Measurements from ENCODE around the gene FBXO9. TPM values are rescaled to one million over a fixed set of nuclear protein-coding genes. Genes with fewer than 3 reads are reported as not detected.

Gene FBXO9
- polyA plus RNA-seq, 2 of the 4 experiments (the other 2 are of a cell fraction) = 32.1 to 67.6 TPM

DNA sequence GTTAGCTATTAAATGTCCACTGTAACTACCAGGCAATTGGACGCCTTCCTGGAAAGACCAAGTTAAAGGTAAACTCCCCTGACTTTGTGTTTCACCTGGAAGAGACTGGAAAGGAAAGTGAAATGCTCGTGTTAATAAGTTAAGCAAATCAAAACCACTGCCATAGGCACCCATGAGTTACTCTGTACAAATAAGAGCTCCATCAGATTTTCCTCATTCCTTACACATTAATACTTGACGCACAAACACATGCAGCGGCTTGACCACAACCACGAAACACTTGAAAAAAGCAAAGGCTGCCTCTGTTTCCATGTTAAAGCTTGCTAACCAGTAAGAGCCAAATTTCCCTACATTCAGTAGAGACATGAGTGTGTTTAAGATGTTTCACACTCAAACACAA, 63.6 kb downstream of the FBXO9 start:
- no peak for ATAC-seq
- Histone ChIP-seq H3K4me2 (no peak overlapping the region), H3K4me3 (no peak overlapping the region), H3K4me1 (no peaks in the 10 kb centered on the region), H3K27ac (no peak overlapping the region), H3K9me3 (no peaks in the 10 kb centered on the region)
- TF ChIP-seq CHD4 (IDR thresholded peaks at IDR 0.05; ENCODE audit: borderline replicate concordance) (no peak), CHD2 (IDR thresholded peaks at IDR 0.05; ENCODE audit: low read length, partially characterized antibody) (no peak), POLR2AphosphoS2 (conservative IDR thresholded peaks at IDR 0.05; ENCODE audit: low read length) (no peak), HOXA7 (CRISPR knock-in tag; IDR thresholded peaks at IDR 0.05) (no peak), HEYL (CRISPR knock-in tag; IDR thresholded peaks at IDR 0.05) (no peak), HOXB5 (CRISPR knock-in tag; IDR thresholded peaks at IDR 0.05) (no peak), CBX2 (IDR thresholded peaks at IDR 0.05; ENCODE audit: borderline replicate concordance, low read depth) (no peak)
- TF ChIP-seq, protein P1, sequence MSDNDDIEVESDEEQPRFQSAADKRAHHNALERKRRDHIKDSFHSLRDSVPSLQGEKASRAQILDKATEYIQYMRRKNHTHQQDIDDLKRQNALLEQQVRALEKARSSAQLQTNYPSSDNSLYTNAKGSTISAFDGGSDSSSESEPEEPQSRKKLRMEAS (IDR thresholded peaks at IDR 0.05) = no peak
- TF ChIP-seq, protein P2, sequence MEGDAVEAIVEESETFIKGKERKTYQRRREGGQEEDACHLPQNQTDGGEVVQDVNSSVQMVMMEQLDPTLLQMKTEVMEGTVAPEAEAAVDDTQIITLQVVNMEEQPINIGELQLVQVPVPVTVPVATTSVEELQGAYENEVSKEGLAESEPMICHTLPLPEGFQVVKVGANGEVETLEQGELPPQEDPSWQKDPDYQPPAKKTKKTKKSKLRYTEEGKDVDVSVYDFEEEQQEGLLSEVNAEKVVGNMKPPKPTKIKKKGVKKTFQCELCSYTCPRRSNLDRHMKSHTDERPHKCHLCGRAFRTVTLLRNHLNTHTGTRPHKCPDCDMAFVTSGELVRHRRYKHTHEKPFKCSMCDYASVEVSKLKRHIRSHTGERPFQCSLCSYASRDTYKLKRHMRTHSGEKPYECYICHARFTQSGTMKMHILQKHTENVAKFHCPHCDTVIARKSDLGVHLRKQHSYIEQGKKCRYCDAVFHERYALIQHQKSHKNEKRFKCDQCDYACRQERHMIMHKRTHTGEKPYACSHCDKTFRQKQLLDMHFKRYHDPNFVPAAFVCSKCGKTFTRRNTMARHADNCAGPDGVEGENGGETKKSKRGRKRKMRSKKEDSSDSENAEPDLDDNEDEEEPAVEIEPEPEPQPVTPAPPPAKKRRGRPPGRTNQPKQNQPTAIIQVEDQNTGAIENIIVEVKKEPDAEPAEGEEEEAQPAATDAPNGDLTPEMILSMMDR (IDR thresholded peaks at IDR 0.05) = no peak
- CTCF ChIA-PET = interaction anchor here (0.9 kb wide), 1 partner anchor 43 kb away, joined by 3 read pairs; no protein-coding TSS in a partner anchor
- FAIRE-seq = no peak
- WGBS (ENCODE audit: missing lambda C conversion rate) = 65% methylated on average over 5 of the region's 5 CpGs
- POLR2A ChIA-PET = no interaction called here
- no peak for DNase-seq (ENCODE audit: low read depth in 1 of 2, low spot score in 1 of 2)

DNA sequence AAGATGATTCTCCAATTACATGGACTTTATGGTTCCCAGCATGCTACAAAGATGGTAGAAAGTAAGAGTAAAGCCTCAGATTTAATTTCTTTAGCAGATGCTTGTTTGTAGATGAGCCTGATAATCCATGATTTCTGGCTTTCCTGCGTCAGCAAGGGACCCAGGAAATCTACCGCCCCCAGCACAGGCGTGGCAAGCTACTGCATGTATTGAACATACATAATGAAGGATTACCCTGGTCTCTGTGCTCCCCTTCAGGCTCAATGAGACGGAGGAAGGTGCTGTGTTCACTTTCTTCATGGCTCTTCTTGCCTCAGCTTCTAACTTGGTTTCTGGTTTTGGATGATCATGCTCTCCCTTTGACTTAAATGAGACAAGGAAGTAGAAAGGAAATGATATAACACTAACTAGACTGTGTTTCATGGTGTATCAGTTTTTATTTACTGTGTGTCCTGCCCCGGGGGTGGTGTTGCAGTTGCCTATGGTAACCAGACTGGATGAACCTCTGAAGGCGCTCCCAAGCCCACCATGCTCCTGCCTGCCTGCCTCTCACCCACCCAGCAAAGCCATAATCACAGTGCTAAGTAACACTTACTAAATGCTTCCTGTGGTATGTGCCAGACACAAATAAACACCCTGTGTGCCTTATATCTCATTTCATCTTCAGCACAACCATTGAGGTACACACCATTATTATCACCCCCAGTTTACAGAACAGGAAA, 65.5 kb downstream of the FBXO9 start:
- FAIRE-seq = no peak
- WGBS (ENCODE audit: missing lambda C conversion rate) = 57% methylated on average over 6 of the region's 6 CpGs
- TF ChIP-seq TFCP2L1 (CRISPR knock-in tag; IDR thresholded peaks at IDR 0.05) = no peak
- no peak for TF ChIP-seq HOXB13 (CRISPR knock-in tag; IDR thresholded peaks at IDR 0.05; ENCODE audit: low read depth)
- no peak for TF ChIP-seq CHD4 (IDR thresholded peaks at IDR 0.05; ENCODE audit: borderline replicate concordance)
- TF ChIP-seq, protein P3, sequence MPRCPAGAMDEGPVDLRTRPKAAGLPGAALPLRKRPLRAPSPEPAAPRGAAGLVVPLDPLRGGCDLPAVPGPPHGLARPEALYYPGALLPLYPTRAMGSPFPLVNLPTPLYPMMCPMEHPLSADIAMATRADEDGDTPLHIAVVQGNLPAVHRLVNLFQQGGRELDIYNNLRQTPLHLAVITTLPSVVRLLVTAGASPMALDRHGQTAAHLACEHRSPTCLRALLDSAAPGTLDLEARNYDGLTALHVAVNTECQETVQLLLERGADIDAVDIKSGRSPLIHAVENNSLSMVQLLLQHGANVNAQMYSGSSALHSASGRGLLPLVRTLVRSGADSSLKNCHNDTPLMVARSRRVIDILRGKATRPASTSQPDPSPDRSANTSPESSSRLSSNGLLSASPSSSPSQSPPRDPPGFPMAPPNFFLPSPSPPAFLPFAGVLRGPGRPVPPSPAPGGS (IDR thresholded peaks at IDR 0.05) = no peak
- TF ChIP-seq TP53 (CRISPR knock-in tag; IDR thresholded peaks at IDR 0.05) = no peak
- TF ChIP-seq, protein P4, sequence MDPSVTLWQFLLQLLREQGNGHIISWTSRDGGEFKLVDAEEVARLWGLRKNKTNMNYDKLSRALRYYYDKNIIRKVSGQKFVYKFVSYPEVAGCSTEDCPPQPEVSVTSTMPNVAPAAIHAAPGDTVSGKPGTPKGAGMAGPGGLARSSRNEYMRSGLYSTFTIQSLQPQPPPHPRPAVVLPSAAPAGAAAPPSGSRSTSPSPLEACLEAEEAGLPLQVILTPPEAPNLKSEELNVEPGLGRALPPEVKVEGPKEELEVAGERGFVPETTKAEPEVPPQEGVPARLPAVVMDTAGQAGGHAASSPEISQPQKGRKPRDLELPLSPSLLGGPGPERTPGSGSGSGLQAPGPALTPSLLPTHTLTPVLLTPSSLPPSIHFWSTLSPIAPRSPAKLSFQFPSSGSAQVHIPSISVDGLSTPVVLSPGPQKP (IDR thresholded peaks at IDR 0.05; ENCODE audit: low read depth, low read length) = no peak
- no peak for TF ChIP-seq MYC (IDR thresholded peaks at IDR 0.05; ENCODE audit: borderline replicate concordance, low read length)
- no peak for TF ChIP-seq ZNF302 (CRISPR knock-in tag; IDR thresholded peaks at IDR 0.05)

DNA sequence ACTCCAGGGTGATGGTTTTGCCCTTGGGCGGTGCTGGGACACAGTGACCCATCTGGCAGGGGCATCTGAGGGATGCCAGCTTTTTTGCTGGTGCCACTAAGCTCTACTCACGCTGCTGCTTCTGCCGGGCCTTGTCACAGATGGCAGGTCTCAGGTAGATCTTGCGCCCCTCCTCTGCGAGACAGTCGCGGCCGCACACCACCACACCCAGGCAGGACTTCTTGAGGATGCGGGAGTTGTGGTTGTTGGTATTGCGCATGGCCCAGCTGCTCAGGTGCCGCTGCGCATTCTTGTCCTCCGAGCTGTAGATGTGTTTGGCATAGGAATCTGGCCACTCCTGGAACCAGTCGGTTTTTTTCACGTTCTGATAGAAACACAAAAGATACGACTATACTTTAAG, 68.8 kb downstream of the FBXO9 start:
- DNase-seq (ENCODE audit: low read depth in 1 of 2, low spot score in 1 of 2) (no peak), ATAC-seq (no peak), FAIRE-seq (no peak)
- ChIA-PET POLR2A (no interaction called here), CTCF (no interaction called here)
- no peak overlapping the region for H3K4me3 ChIP-seq
- H3K27ac ChIP-seq = no peak overlapping the region
- TF ChIP-seq CHD4 (IDR thresholded peaks at IDR 0.05; ENCODE audit: borderline replicate concordance) = no peak
- TF ChIP-seq HOXB13 (CRISPR knock-in tag; IDR thresholded peaks at IDR 0.05; ENCODE audit: low read depth) = no peak
- TF ChIP-seq, protein P5, sequence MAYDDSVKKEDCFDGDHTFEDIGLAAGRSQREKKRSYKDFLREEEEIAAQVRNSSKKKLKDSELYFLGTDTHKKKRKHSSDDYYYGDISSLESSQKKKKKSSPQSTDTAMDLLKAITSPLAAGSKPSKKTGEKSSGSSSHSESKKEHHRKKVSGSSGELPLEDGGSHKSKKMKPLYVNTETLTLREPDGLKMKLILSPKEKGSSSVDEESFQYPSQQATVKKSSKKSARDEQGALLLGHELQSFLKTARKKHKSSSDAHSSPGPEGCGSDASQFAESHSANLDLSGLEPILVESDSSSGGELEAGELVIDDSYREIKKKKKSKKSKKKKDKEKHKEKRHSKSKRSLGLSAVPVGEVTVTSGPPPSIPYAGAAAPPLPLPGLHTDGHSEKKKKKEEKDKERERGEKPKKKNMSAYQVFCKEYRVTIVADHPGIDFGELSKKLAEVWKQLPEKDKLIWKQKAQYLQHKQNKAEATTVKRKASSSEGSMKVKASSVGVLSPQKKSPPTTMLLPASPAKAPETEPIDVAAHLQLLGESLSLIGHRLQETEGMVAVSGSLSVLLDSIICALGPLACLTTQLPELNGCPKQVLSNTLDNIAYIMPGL (CRISPR knock-in tag; IDR thresholded peaks at IDR 0.05; ENCODE audit: borderline replicate concordance) = no peak
- TF ChIP-seq FOXS1 (CRISPR knock-in tag; IDR thresholded peaks at IDR 0.05) = no peak
- TF ChIP-seq CHD2 (IDR thresholded peaks at IDR 0.05; ENCODE audit: low read length, partially characterized antibody) = no peak
- no peak for TF ChIP-seq MAZ (IDR thresholded peaks at IDR 0.05; ENCODE audit: borderline replicate concordance, low read depth, low read length)
- TF ChIP-seq RFX5 (IDR thresholded peaks at IDR 0.05) = no peak
- no peak for TF ChIP-seq RNF2 (IDR thresholded peaks at IDR 0.05; ENCODE audit: borderline replicate concordance, low read depth)
- TF ChIP-seq NFE2L2 (conservative IDR thresholded peaks at IDR 0.05; ENCODE audit: low read length) = no peak
- TF ChIP-seq JUNB (IDR thresholded peaks at IDR 0.05) = no peak
- TF ChIP-seq CBX2 (IDR thresholded peaks at IDR 0.05; ENCODE audit: borderline replicate concordance, low read depth) = no peak
- TF ChIP-seq PHF8 (IDR thresholded peaks at IDR 0.05; ENCODE audit: borderline replicate concordance, low read depth) = no peak
- no peak for TF ChIP-seq NR3C1 (IDR thresholded peaks at IDR 0.05)
- H3K4me2 ChIP-seq = no peak overlapping the region
- 89% methylated on average over 13 of the region's 16 CpGs for WGBS (ENCODE audit: missing lambda C conversion rate)
- no peaks in the 10 kb centered on the region for H3K4me1 ChIP-seq
- H3K9me3 ChIP-seq = no peaks in the 10 kb centered on the region

More for the DNA sequence above, 65.5 kb downstream of the FBXO9 start:
- H3K4me2 ChIP-seq = no peak overlapping the region
- no peaks in the 10 kb centered on the region for H3K9me3 ChIP-seq
- CTCF ChIA-PET = interaction anchor here (1.4 kb wide), 1 partner anchor 354 kb away, joined by 5 read pairs; no protein-coding TSS in a partner anchor
- POLR2A ChIA-PET = no interaction called here
- DNase-seq (ENCODE audit: low read depth in 1 of 2, low spot score in 1 of 2) (no peak), ATAC-seq (no peak)
- H3K4me1 ChIP-seq = no peaks in the 10 kb centered on the region
- H3K4me3 ChIP-seq = no peak overlapping the region
- no peak overlapping the region for H3K27ac ChIP-seq
